ENCODE measurements around the gene CDC5L. TPM values are rescaled to one million over a fixed set of nuclear protein-coding genes. Genes with fewer than 3 reads are reported as not detected.

The CDC5L gene
- total RNA-seq, 2 donors from 2014 or later, result 18.0 to 18.9 TPM

GRCh38 chr6:44386364-44386928, 1.1 kb upstream of the CDC5L start:
- peak overlapping the region; percentile 95 to 96 for H3K27ac ChIP-seq
- intact Hi-C loops (cut with DNase I), result no loop called here
- H3K4me3 ChIP-seq, result peak overlapping the region; percentile 83 to 91
- TF ChIP-seq POLR2AphosphoS5 (IDR thresholded peaks at IDR 0.05) (no peak), CTCF (IDR thresholded peaks at IDR 0.05) (no peak), POLR2A (IDR thresholded peaks at IDR 0.05) (no peak)
- H3K4me1 ChIP-seq (replicated peaks), result no peaks in the 10 kb centered on the region
- H3K9me3 ChIP-seq, result no peaks in the 10 kb centered on the region
- peak; percentile 35 for DNase-seq (ENCODE audit: low spot score)
- no peaks in the 10 kb centered on the region for H3K27me3 ChIP-seq (replicated peaks; ENCODE audit: insufficient read depth)
- H3K36me3 ChIP-seq, result no peaks in the 10 kb centered on the region
- WGBS, result 55% methylated on average over 6 of the region's 6 CpGs

- H3K4me1 ChIP-seq (replicated peaks), result no peaks in the 10 kb centered on the region
- no peak for TF ChIP-seq CTCF (IDR thresholded peaks at IDR 0.05)
- TF ChIP-seq POLR2AphosphoS5 (IDR thresholded peaks at IDR 0.05), result no peak
- TF ChIP-seq POLR2A (IDR thresholded peaks at IDR 0.05), result no peak
- intact Hi-C loops (cut with DNase I), result no loop called here
- peak overlapping the region; percentile 83 to 91 for H3K4me3 ChIP-seq
- DNase-seq (ENCODE audit: low spot score), result no peak
- 8% methylated on average over 8 of the region's 8 CpGs for WGBS
- H3K27me3 ChIP-seq (replicated peaks; ENCODE audit: insufficient read depth), result no peaks in the 10 kb centered on the region
- peak overlapping the region; percentile 95 to 96 for H3K27ac ChIP-seq
- H3K9me3 ChIP-seq, result no peaks in the 10 kb centered on the region
- no peaks in the 10 kb centered on the region for H3K36me3 ChIP-seq
These were observed 569 bp upstream of the CDC5L start for GRCh38 chr6:44386929-44387345.

GRCh38 chr6:44388135-44388487, 605 bp downstream of the CDC5L start:
- Histone ChIP-seq H3K4me1 (replicated peaks) (no peaks in the 10 kb centered on the region), H3K36me3 (no peaks in the 10 kb centered on the region), H3K9me3 (no peaks in the 10 kb centered on the region), H3K4me3 (peak overlapping the region; percentile 83 to 91), H3K27me3 (replicated peaks; ENCODE audit: insufficient read depth) (no peaks in the 10 kb centered on the region), H3K27ac (peak overlapping the region; percentile 95 to 96)
- under 1% methylated on average over 10 of the region's 10 CpGs for WGBS
- TF ChIP-seq CTCF (IDR thresholded peaks at IDR 0.05), result no peak
- no peak for TF ChIP-seq POLR2A (IDR thresholded peaks at IDR 0.05)
- TF ChIP-seq POLR2AphosphoS5 (IDR thresholded peaks at IDR 0.05), result no peak
- intact Hi-C loops (cut with DNase I), result no loop called here
- no peak for DNase-seq (ENCODE audit: low spot score)

GRCh38 chr6:44388887-44389286, 1.4 kb downstream of the CDC5L start:
- intact Hi-C loops (cut with DNase I), result no loop called here
- Histone ChIP-seq H3K9me3 (no peaks in the 10 kb centered on the region), H3K36me3 (peaks cover 3 to 6% of the 10 kb centered on the region in 2 donors), H3K27me3 (replicated peaks; ENCODE audit: insufficient read depth) (no peaks in the 10 kb centered on the region), H3K4me1 (replicated peaks) (no peaks in the 10 kb centered on the region), H3K27ac (no peak overlapping the region), H3K4me3 (peak overlapping the region in 1 of 2 donors; percentile 83)
- DNase-seq (ENCODE audit: low spot score), result no peak
- WGBS, result 46% methylated on average over 5 of the region's 5 CpGs
- TF ChIP-seq CTCF (IDR thresholded peaks at IDR 0.05) (no peak), POLR2AphosphoS5 (IDR thresholded peaks at IDR 0.05) (no peak), POLR2A (IDR thresholded peaks at IDR 0.05) (no peak)

GRCh38 chr6:44390158-44390683, 2.7 kb downstream of the CDC5L start:
- intact Hi-C loops (cut with DNase I), result no loop called here
- H3K27me3 ChIP-seq (replicated peaks; ENCODE audit: insufficient read depth), result no peaks in the 10 kb centered on the region
- no peak overlapping the region for H3K4me3 ChIP-seq
- H3K36me3 ChIP-seq, result peaks cover 3 to 9% of the 10 kb centered on the region in 2 donors
- no peaks in the 10 kb centered on the region for H3K4me1 ChIP-seq (replicated peaks)
- no peak for DNase-seq (ENCODE audit: low spot score)
- 81% methylated on average over 1 of the region's 1 CpG for WGBS
- no peak overlapping the region for H3K27ac ChIP-seq
- TF ChIP-seq POLR2AphosphoS5 (IDR thresholded peaks at IDR 0.05) (no peak), CTCF (IDR thresholded peaks at IDR 0.05) (no peak), POLR2A (IDR thresholded peaks at IDR 0.05) (no peak)
- no peaks in the 10 kb centered on the region for H3K9me3 ChIP-seq

Measured in prostate gland (tissue), 2 donors.